Spleen (tissue), 7 donors: Measurements from ENCODE around the gene DYRK1A.

Experiments used
- POLR2A ChIP-seq, 3 donors: fragments of 450-650 bp; IDR thresholded peaks; one replicate each; pipeline ENCODE4 v1.5.1; 2017; ENCODE audit warnings: antibody characterized with exemption in 3 of 3, mild to moderate bottlenecking in 1 of 3
- POLR2AphosphoS5 ChIP-seq, 3 donors: sonication (generic); formaldehyde crosslinking; IDR thresholded peaks; one replicate each; pipeline ENCODE4 v1.5.1; 2017; ENCODE audit warnings: antibody characterized with exemption in 3 of 3
- TF ChIP-seq, protein P1 (sequence below), 11 experiments: fragments of 200-600 bp in 7 of 11; fragments of 450-650 bp in 4 of 11; sonication (generic) in 4 of 11; IDR thresholded peaks in 8 of 11; conservative IDR thresholded peaks in 3 of 11; 1 replicate in 7 of 11; 2 replicates in 4 of 11; pipeline versions ENCODE4 v1.4.0 to v1.8.0; 2016 to 2021; ENCODE audit warnings: antibody characterized with exemption in 11 of 11, inconsistent platforms in 4 of 11, mild to moderate bottlenecking in 1 of 11
- donor health status: DM: no; HTN: no; CAD: no; lungs with moderate emphysema.
- donor health status: DM: no; HTN: no; CAD: no.
- donor health status: DM: no; HTN: no; CAD: no.

DNA sequence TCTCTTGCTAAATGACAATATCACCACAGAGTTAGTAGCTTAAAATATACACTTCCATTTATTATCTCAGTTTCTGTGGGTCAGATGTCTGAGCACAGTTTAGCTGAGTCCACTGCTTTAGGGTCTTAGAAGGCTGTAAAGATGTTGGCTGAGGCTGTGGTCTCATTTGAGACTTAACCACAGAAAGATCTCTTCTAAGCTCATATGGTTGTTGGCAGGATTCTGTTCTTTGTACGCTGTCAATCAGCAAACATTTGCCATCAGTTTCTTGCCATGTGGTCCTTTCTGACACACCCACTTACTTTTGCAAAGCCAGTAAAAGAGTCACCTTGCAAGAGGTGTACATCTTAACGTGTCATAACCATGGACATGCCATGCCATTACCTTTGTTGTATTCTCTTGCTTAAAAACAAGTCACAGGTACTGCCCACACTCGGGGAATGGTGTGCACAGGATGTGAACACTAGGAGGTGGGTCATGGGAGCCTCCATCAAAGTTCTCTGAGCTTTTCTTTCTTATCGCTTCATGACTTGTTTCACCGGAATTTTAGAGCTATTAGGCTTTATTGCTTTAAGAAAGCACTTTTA is 18.7 kb downstream of the DYRK1A start:
- TF ChIP-seq, protein P1, sequence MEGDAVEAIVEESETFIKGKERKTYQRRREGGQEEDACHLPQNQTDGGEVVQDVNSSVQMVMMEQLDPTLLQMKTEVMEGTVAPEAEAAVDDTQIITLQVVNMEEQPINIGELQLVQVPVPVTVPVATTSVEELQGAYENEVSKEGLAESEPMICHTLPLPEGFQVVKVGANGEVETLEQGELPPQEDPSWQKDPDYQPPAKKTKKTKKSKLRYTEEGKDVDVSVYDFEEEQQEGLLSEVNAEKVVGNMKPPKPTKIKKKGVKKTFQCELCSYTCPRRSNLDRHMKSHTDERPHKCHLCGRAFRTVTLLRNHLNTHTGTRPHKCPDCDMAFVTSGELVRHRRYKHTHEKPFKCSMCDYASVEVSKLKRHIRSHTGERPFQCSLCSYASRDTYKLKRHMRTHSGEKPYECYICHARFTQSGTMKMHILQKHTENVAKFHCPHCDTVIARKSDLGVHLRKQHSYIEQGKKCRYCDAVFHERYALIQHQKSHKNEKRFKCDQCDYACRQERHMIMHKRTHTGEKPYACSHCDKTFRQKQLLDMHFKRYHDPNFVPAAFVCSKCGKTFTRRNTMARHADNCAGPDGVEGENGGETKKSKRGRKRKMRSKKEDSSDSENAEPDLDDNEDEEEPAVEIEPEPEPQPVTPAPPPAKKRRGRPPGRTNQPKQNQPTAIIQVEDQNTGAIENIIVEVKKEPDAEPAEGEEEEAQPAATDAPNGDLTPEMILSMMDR (IDR thresholded peaks at IDR 0.05 in 8 of 11, conservative IDR thresholded peaks at IDR 0.05 in 3 of 11): no peak
- no peak for TF ChIP-seq POLR2A (IDR thresholded peaks at IDR 0.05)
- no peak for TF ChIP-seq POLR2AphosphoS5 (IDR thresholded peaks at IDR 0.05)
